ENCODE results near the gene RBM4.

The RBM4 gene

GRCh38 chr11:66686100-66686785, 47.7 kb downstream of the RBM4 start:
- no peak for TF ChIP-seq CTCF (IDR thresholded peaks at IDR 0.05)
- Histone ChIP-seq H3K4me3 (no peak overlapping the region), H3K27ac (no peak overlapping the region)
- no peak for DNase-seq (ENCODE audit: low spot score)

- Histone ChIP-seq H3K4me3 (no peak overlapping the region), H3K27ac (no peak overlapping the region)
- DNase-seq (ENCODE audit: low spot score), result no peak
- TF ChIP-seq CTCF (IDR thresholded peaks at IDR 0.05), result no peak
These were observed 48.6 kb downstream of the RBM4 start for GRCh38 chr11:66686801-66687750.

- no peak overlapping the region for H3K4me3 ChIP-seq
- no peak for DNase-seq (ENCODE audit: low spot score)
- no peak for TF ChIP-seq CTCF (IDR thresholded peaks at IDR 0.05)
- no peak overlapping the region for H3K27ac ChIP-seq
These were observed 49.4 kb downstream of the RBM4 start for GRCh38 chr11:66687831-66688281.

- DNase-seq (ENCODE audit: low spot score), result no peak
- Histone ChIP-seq H3K27ac (no peak overlapping the region), H3K4me3 (no peak overlapping the region)
- TF ChIP-seq CTCF (IDR thresholded peaks at IDR 0.05), result no peak
These were observed 50.3 kb downstream of the RBM4 start for GRCh38 chr11:66688561-66689534.

GRCh38 chr11:66689661-66690590, 51.4 kb downstream of the RBM4 start:
- Histone ChIP-seq H3K4me3 (no peak overlapping the region), H3K27ac (no peak overlapping the region)
- DNase-seq (ENCODE audit: low spot score), result no peak
- no peak for TF ChIP-seq CTCF (IDR thresholded peaks at IDR 0.05)

Data from coronary artery (tissue), 2 donors.